Testis (tissue), 2 donors: ENCODE data around the gene PPP1CB.

Experiments used
- CTCF ChIP-seq, 3 experiments: fragments of 450-650 bp in 2 of 3; fragments of 200-600 bp in 1 of 3; sonication (generic) in 1 of 3; IDR thresholded peaks; one replicate each; pipeline ENCODE4 v1.5.1; 2016 to 2019; ENCODE audit warnings: antibody characterized with exemption in 3 of 3, mild to moderate bottlenecking in 2 of 3, moderate library complexity in 1 of 3
- POLR2A ChIP-seq: fragments of 450-650 bp; IDR thresholded peaks from one replicate; pipeline ENCODE4 v1.6.1; 2017; ENCODE audit warnings: antibody characterized with exemption, mild to moderate bottlenecking, moderate library complexity

GRCh38 chr2:28713577-28714298, 37.9 kb upstream of the PPP1CB start:
- TF ChIP-seq CTCF (IDR thresholded peaks at IDR 0.05) (no peak), POLR2A (no peak)
